OCI-LY7 (cell line): ENCODE results near the gene LRRC4C. TPM values are rescaled to one million over a fixed set of nuclear protein-coding genes. Genes with fewer than 3 reads are reported as not detected.

Experiments
- BruUV-seq: library from RNA; stranded (reverse); fragments of 400-500 nt; replicated peaks from 2 replicates; lab custom pipeline; 2021; lab: Mats Ljungman, UMichigan
- CTCF ChIA-PET: fragments of 300-600 bp; sonication (Branson Sonifier 250); formaldehyde crosslinking; loops from one replicate; lab custom pipeline; 2022; ENCODE audit warnings: antibody characterized with exemption; ENCODE audit not compliant: unreplicated experiment; lab: Charles Lee
- POLR2A ChIA-PET: fragments of 300-600 bp; sonication (Branson Sonifier 250); formaldehyde crosslinking; loops from one replicate; lab custom pipeline; 2022; ENCODE audit warnings: antibody characterized with exemption; lab: Charles Lee
- DNase-seq: peaks from one replicate; pipeline ENCODE4 v3.0.0-alpha.2; 2015; ENCODE audit warnings: low spot score
- H2AFZ ChIP-seq: fragments of 200-600 bp; sonication (generic), shearing (Covaris generic); 2 replicates; pipeline ENCODE4 v1.6.1; 2014; ENCODE audit warnings: mild to moderate bottlenecking, antibody characterized with exemption, low read length, moderate library complexity
- H3K27ac ChIP-seq: fragments of 200-600 bp; sonication (generic); 2 replicates; pipeline ENCODE4 v1.5.1; 2014; ENCODE audit warnings: mixed run types, low read depth, mild to moderate bottlenecking, moderate library complexity, low read length, inconsistent platforms; ENCODE audit not compliant: poor library complexity, severe bottlenecking
- H3K36me3 ChIP-seq: fragments of 200-600 bp; sonication (generic); 2 replicates; pipeline ENCODE4 v1.6.1; 2014; ENCODE audit warnings: mild to moderate bottlenecking, antibody characterized with exemption, low read length, moderate library complexity, mixed read lengths; ENCODE audit not compliant: insufficient read depth
- H3K4me1 ChIP-seq: fragments of 200-600 bp; sonication (generic); 2 replicates; pipeline ENCODE4 v1.5.1; 2014; ENCODE audit warnings: mild to moderate bottlenecking, low read length; ENCODE audit not compliant: insufficient read depth, poor library complexity, severe bottlenecking
- H3K4me2 ChIP-seq: fragments of 200-600 bp; sonication (generic); 2 replicates; pipeline ENCODE4 v1.6.1; 2014; ENCODE audit warnings: mild to moderate bottlenecking, low read length
- H3K4me3 ChIP-seq: fragments of 200-600 bp; sonication (generic); 2 replicates; pipeline ENCODE4 v1.5.1; 2014; ENCODE audit warnings: mild to moderate bottlenecking, low read depth, low read length; ENCODE audit not compliant: poor library complexity, severe bottlenecking
- H3K79me2 ChIP-seq: fragments of 200-600 bp; sonication (generic); 2 replicates; pipeline ENCODE4 v1.6.1; 2016; ENCODE audit warnings: low read depth, mild to moderate bottlenecking, low read length, moderate library complexity, mixed read lengths; ENCODE audit not compliant: insufficient read depth
- H3K9me2 ChIP-seq: fragments of 200-600 bp; sonication (generic); 2 replicates; pipeline ENCODE4 v1.6.1; 2016; ENCODE audit warnings: mild to moderate bottlenecking, low read length, mixed read lengths; ENCODE audit not compliant: insufficient read depth
- H3K9me3 ChIP-seq: fragments of 200-600 bp; sonication (generic); 2 replicates; pipeline ENCODE4 v1.6.1; 2014; ENCODE audit warnings: mild to moderate bottlenecking, mixed run types, low read length, mixed read lengths
- H4K20me1 ChIP-seq: fragments of 200-600 bp; sonication (generic); 2 replicates; pipeline ENCODE4 v1.6.1; 2014; ENCODE audit warnings: mild to moderate bottlenecking, antibody characterized with exemption, low read length, moderate library complexity, mixed read lengths; ENCODE audit not compliant: insufficient read depth
- CTCF ChIP-seq: fragments of 200-600 bp; sonication (generic); conservative IDR thresholded peaks from 2 replicates; pipeline ENCODE4 v1.5.1; 2014; ENCODE audit warnings: mild to moderate bottlenecking, antibody characterized with exemption, low read length, moderate library complexity, mixed read lengths
- EZH2phosphoT487 ChIP-seq: fragments of 200-600 bp; sonication (generic); IDR thresholded peaks from 2 replicates; pipeline ENCODE4 v1.6.1; 2018; ENCODE audit warnings: low read depth, borderline replicate concordance, mild to moderate bottlenecking, mixed run types, antibody characterized with exemption, low read length, moderate library complexity, mixed read lengths
- intact Hi-C: fragments of 100-400 bp; cut with micrococcal nuclease; formaldehyde crosslinking; loops from one replicate; pipeline ENCODE4 v1.10.0; 2022; ENCODE audit not compliant: unreplicated experiment
- total RNA-seq, 2 experiments: library from RNA; depleted of rRNA in 1 of 2; stranded (reverse); fragments of >200 nt in 1 of 2; shearing (Covaris generic) in 1 of 2; gene quantifications; 2 replicates each; pipeline ENCODE4 v1.2.3, GENCODE V29; 2014 to 2022

LRRC4C gene
- total RNA-seq, 2 experiments from 2014 or later = not detected

GRCh38 chr11:40974186-40974795 lies 485.2 kb downstream of the LRRC4C start:
- Histone ChIP-seq H3K36me3 (no peaks in the 10 kb centered on the region), H3K9me2 (no peaks in the 10 kb centered on the region), H3K4me3 (no peak overlapping the region), H3K27ac (no peak overlapping the region), H3K4me2 (no peak overlapping the region), H3K9me3 (no peaks in the 10 kb centered on the region), H3K79me2 (no peaks in the 10 kb centered on the region), H4K20me1 (no peaks in the 10 kb centered on the region), H3K4me1 (no peaks in the 10 kb centered on the region), H2AFZ (no peak overlapping the region)
- DNase-seq = no peak
- CTCF ChIA-PET = no interaction called here
- TF ChIP-seq CTCF = no peak
- no peak for TF ChIP-seq EZH2phosphoT487
- no TSS peak for BruUV-seq
- POLR2A ChIA-PET = interaction anchor here (0.6 kb wide), 1 partner anchor 643 kb away, joined by 3 read pairs; no protein-coding TSS in a partner anchor
- intact Hi-C loops = no loop called here

GRCh38 chr11:40958707-40959106 lies 500.7 kb downstream of the LRRC4C start:
- no peak for DNase-seq
- POLR2A ChIA-PET = interaction anchor here (1.3 kb wide), 1 partner anchor 9 kb away, joined by 3 read pairs; no protein-coding TSS in a partner anchor
- Histone ChIP-seq H3K4me1 (no peaks in the 10 kb centered on the region), H2AFZ (no peak overlapping the region), H3K4me3 (no peak overlapping the region), H3K36me3 (no peaks in the 10 kb centered on the region), H3K4me2 (no peak overlapping the region), H4K20me1 (no peaks in the 10 kb centered on the region), H3K79me2 (no peaks in the 10 kb centered on the region), H3K9me2 (no peaks in the 10 kb centered on the region), H3K27ac (no peak overlapping the region), H3K9me3 (no peaks in the 10 kb centered on the region)
- no TSS peak for BruUV-seq
- TF ChIP-seq EZH2phosphoT487 (no peak), CTCF (no peak)
- intact Hi-C loops = no loop called here
- CTCF ChIA-PET = no interaction called here

GRCh38 chr11:40952479-40952878 lies 507.0 kb downstream of the LRRC4C start:
- intact Hi-C loops = no loop called here
- H4K20me1 ChIP-seq = no peaks in the 10 kb centered on the region
- ChIA-PET POLR2A (interaction anchor here (0.6 kb wide), 1 partner anchor 643 kb away, joined by 3 read pairs; no protein-coding TSS in a partner anchor), CTCF (no interaction called here)
- no peak overlapping the region for H3K27ac ChIP-seq
- no peak overlapping the region for H3K4me2 ChIP-seq
- no peaks in the 10 kb centered on the region for H3K9me2 ChIP-seq
- DNase-seq = no peak
- TF ChIP-seq CTCF = no peak
- TF ChIP-seq EZH2phosphoT487 = no peak
- H3K4me1 ChIP-seq = no peaks in the 10 kb centered on the region
- H3K9me3 ChIP-seq = no peaks in the 10 kb centered on the region
- H2AFZ ChIP-seq = no peak overlapping the region
- no peaks in the 10 kb centered on the region for H3K36me3 ChIP-seq
- no peak overlapping the region for H3K4me3 ChIP-seq
- no peaks in the 10 kb centered on the region for H3K79me2 ChIP-seq
- no TSS peak for BruUV-seq
